NOMO-1 (cell line): ENCODE measurements around the gene CRKL.
"Not testable (repeated sequence)": the region's sequence is repeated elsewhere in the genome, so short reads cannot be mapped to it uniquely, and the experiment has no call there.

ENCODE experiments used
- DNase-seq, 2 experiments: peaks; one replicate each; lab custom pipeline; 2025; ENCODE audit not compliant: unreplicated experiment in 2 of 2; lab: John Stamatoyannopoulos, UW

CRKL gene

GRCh38 chr22:20965104-20965887, 48.1 kb downstream of the CRKL start:
- no peak for DNase-seq

GRCh38 chr22:20965888-20966855, 49.0 kb downstream of the CRKL start:
- no peak for DNase-seq

DNA sequence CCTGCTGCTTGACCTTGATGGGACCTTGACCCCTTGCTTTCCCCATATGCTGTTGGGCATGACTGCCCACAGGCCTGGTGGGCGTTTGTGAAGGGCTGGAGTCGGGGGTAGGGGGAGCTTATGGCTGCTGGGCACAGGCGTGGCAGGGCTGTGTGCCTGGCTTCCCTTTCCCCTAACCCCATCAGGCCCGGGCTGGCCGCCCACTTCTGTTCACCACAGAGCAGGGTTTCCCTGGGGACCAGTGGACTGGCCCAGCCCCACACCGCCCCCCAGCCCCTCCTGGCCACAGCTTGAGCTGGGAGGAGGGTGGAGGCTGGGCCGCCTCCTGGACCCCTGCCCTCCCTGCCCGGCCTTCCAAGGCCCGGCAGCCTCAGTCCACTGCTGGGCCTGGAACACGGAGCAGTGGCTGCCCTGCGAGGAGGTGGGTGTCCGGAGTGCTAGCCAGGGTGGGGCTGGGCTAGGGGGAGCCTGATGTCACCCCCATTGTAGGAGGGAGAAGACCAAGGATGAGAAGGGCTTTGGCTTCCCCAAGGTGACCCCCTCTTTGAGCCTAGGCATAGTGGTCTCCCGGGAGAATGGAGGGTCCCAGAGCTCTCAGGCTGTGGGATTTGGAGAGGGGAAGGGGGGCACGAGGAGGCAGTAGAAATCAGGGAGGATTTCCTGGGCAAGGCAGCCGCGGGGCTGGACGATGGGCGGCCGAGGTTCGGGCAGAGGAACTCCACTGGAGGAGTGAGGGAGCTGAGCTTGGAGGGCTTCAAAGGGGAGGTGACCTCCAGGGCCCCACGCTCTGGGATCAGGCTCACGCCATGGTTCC, 49.9 kb downstream of the CRKL start, which contains the start of gene AIFM3:
TSS of gene AIFM3 (plus strand) at position 373 of the 814 bp plus-strand sequence. CDS start 690 bp downstream, outside the sequence.
- DNase-seq: no peak

GRCh38 chr22:20967697-20968211, 50.5 kb downstream of the CRKL start:
- DNase-seq: no peak

- peak; percentile 48 to 49 for DNase-seq
Measured at GRCh38 chr22:20968281-20968977, 51.2 kb downstream of the CRKL start.

- no peak for DNase-seq
Measured at GRCh38 chr22:20970939-20971657, 53.9 kb downstream of the CRKL start.

GRCh38 chr22:20972014-20972694, 54.9 kb downstream of the CRKL start:
- not testable (repeated sequence) for DNase-seq

DNA sequence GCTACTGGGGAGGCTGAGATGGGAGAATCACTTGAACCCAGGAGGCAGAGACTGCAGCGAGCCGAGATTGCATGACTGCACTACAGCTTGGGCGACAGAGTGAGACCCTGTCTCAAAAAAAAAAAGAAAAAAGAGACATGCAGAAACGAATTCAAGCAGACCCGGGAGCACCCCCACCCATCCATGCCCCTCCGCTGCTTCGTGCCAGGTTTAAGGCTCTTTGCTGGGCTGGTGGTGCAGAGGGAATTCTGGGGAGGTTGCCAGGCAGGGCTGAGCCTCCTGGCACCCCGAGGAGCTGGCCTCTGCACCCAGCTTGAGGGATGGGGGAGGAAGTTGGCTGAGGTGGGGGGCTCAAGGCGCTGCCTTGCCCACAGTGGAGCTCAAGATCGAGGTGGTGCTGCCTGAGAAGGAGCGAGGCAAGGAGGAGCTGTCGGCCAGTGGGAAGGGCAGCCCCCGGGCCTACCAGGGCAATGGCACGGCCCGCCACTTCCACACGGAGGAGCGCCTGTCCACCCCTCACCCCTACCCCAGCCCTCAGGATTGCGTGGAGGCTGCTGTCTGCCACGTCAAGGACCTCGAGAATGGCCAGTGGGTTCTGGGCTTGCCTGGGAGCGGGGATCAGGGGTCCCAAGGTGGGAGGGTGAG, 55.8 kb downstream of the CRKL start:
- DNase-seq: no peak

DNA sequence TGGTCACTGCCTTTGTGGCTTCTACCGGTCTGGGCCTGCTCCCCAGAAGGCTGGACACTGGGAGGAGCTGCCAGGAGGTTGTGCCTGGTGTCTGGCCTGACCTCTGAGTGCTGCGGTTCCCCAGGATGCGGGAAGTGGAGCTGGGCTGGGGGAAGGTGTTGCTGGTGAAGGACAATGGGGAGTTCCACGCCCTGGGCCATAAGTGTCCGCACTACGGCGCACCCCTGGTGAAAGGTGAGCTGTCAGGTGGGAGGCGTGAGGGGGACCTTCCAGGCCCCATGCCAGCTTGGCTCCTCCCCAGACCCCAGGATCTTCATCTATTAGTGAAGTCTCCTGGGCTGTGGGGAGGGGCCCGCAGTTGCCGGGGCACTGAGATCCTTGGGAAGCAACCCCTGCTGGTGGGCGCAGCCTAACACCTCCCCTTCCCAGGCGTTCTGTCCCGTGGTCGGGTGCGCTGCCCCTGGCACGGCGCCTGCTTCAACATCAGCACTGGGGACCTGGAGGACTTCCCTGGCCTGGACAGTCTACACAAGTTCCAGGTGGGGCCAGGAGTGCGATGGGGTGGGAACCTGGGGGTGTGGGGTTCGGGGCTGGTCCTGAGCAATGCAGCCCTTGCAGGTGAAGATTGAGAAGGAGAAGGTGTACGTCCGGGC, 56.6 kb downstream of the CRKL start:
- no peak for DNase-seq

DNA sequence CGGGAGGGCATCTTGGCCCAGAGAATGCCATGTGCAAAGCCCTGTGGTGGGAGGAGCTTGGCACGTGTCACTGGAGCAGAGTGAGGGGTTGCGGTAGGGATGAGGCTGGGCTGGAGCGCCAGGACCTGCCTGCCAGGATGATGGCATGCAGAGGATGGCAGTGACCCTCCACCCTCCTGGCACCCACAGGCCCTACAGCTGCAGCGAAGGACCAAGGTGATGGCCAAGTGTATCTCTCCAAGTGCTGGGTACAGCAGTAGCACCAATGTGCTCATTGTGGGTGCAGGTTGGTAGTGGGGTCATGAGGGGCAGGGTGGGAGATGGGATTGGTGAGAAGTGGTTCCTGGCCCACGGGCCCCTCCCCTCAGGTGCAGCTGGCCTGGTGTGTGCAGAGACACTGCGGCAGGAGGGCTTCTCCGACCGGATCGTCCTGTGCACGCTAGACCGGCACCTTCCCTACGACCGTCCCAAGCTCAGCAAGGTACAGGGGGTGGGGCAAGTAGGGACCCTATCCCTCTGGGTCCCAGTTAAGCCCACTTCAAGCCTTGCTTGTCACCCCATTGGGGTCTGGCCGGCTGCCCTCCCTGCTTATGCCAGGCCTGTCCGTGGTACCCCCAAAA, 57.2 kb downstream of the CRKL start:
- DNase-seq: no peak

DNA sequence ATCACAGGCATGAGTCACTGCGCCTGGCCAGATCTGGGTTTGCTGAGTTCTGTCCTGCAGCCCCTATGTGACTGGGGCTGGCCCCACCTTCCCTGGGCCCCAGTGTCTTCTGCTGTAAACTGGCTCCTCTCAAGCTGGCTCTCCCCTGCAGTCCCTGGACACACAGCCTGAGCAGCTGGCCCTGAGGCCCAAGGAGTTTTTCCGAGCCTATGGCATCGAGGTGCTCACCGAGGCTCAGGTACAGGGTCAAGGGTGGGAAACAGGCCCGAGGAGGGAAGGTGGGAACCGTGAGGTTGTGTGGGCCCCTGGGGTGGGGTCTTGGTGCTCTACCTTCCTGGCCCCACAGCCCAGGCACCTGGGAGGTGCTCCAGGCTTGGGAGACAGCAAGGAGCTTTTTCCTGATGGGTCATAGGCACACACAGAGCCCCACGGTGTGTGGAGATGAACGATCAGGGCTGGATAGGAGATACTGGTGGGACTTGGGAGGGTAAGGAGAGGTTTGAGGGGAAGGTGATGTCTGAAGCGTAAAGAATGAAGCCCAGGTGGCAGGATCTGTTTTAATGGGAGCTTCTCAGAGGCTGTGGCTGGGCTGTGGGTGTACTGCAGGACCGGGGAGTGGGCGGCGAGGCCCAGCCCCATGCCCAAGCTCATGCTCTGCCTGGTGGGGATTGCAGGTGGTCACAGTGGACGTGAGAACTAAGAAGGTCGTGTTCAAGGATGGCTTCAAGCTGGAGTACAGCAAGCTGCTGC, 58.5 kb downstream of the CRKL start:
- no peak for DNase-seq

GRCh38 chr22:20976291-20976877, 59.2 kb downstream of the CRKL start:
- DNase-seq: no peak

GRCh38 chr22:20977019-20977418, 59.8 kb downstream of the CRKL start:
- DNase-seq: no peak

GRCh38 chr22:20977516-20978170, 60.4 kb downstream of the CRKL start:
- DNase-seq: no peak

- DNase-seq: no peak
Measured at GRCh38 chr22:20978419-20978818, 61.2 kb downstream of the CRKL start.
